Esophagus muscularis mucosa (tissue), 4 donors: ENCODE data around the gene FOXE1. TPM values are rescaled to one million over a fixed set of nuclear protein-coding genes. Genes with fewer than 3 reads are reported as not detected.

Source experiments
- DNase-seq: peaks from one replicate; pipeline ENCODE4 v3.0.0-alpha.2; 2017; ENCODE audit errors: extremely low spot score
- H3K27ac ChIP-seq, 4 donors: fragments of 200-600 bp; sonication (generic); replicated peaks in 1 of 4; 1 replicate in 3 of 4; 2 replicates in 1 of 4; pipeline ENCODE4 v1.5.1; 2016 to 2019; ENCODE audit warnings: mild to moderate bottlenecking in 1 of 4
- H3K27me3 ChIP-seq, 4 donors: fragments of 200-600 bp; sonication (generic); one replicate each; pipeline versions ENCODE4 v1.5.1 to v1.6.0; 2016 to 2019
- H3K36me3 ChIP-seq, 4 donors: fragments of 200-600 bp; sonication (generic); one replicate each; pipeline ENCODE4 v1.5.1; 2016 to 2019
- H3K4me1 ChIP-seq, 4 donors: fragments of 200-600 bp; sonication (generic); one replicate each; pipeline ENCODE4 v1.5.1; 2016 to 2019
- H3K4me3 ChIP-seq, 4 donors: fragments of 200-600 bp; sonication (generic); 1 replicate in 2 of 4; 2 replicates in 2 of 4; pipeline ENCODE4 v1.5.1; 2016 to 2019; ENCODE audit warnings: mild to moderate bottlenecking in 4 of 4, moderate library complexity in 1 of 4
- H3K9me3 ChIP-seq, 4 donors: fragments of 200-600 bp; sonication (generic); 1 replicate in 3 of 4; 2 replicates in 1 of 4; pipeline ENCODE4 v1.5.1; 2016 to 2019
- CTCF ChIP-seq, 3 experiments: fragments of 200-600 bp in 2 of 3; fragments of 450-650 bp in 1 of 3; sonication (generic) in 2 of 3; IDR thresholded peaks; one replicate each; pipeline ENCODE4 v1.5.1; 2017 to 2019; ENCODE audit warnings: antibody characterized with exemption in 3 of 3, mild to moderate bottlenecking in 2 of 3, moderate library complexity in 1 of 3
- EP300 ChIP-seq: sonication (generic); formaldehyde crosslinking; IDR thresholded peaks from one replicate; pipeline ENCODE4 v1.6.1; 2017; ENCODE audit warnings: antibody characterized with exemption
- POLR2A ChIP-seq: fragments of 450-650 bp; IDR thresholded peaks from one replicate; pipeline ENCODE4 v1.6.1; 2017; ENCODE audit warnings: antibody characterized with exemption, moderate library complexity, mild to moderate bottlenecking, low read depth
- POLR2AphosphoS5 ChIP-seq, 2 donors: sonication (generic); formaldehyde crosslinking; IDR thresholded peaks; one replicate each; pipeline ENCODE4 v1.6.1; 2017; ENCODE audit warnings: antibody characterized with exemption in 2 of 2
- WGBS: methylation state at CpG from one replicate; pipeline ENCODE4 v1.1.5; 2018; 5-methylcytosine and 5-hydroxymethylcytosine counted together
- intact Hi-C: fragments of 100-400 bp; cut with DNase I; formaldehyde crosslinking; loops from one replicate; pipeline ENCODE4 v1.15.1; 2023
- total RNA-seq, 4 donors: library from RNA; depleted of rRNA; stranded (reverse); fragments of >200 nt; gene quantifications; one replicate each; pipeline versions ENCODE4 v1.1.0 to v1.2.1, GENCODE V29; 2016

Gene FOXE1
- not detected for total RNA-seq

DNA sequence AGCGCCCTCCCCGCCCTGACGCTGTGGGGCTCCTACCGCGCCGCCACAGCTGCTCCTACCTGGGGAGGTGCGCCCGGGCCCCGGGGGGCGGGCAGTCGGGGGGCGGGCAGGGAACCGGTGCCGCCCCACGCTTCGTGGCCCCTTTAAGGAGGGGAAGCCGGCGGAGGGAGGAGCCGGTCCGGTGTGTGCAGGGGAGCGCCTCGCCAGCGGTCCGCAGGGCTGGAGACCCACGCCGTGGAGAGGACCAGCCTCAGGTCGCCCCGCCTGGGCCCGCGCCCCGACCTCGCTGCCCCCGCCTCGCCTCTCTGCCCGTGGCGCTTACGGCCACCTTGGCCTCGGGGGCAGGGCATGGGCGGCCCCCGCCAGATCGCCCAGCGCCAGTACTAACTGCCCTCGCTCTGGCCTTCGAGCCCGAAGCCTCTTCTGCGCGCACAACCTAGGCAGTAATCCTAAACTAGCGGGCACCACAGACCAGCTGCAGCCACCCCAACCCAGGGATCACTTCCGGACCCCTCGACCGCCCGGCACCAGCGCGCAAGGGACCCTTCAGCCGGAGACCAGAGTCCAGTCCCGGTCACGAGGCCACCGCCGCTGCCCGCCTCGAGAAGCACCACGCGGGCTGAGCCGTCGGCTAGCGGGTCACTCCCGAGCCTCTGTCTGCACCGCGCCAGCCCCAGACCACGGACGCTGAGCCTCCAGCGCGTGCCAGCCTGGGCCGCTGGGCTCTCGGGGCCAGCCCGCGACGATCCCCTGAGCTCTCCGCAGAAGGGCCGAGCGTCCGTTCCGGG lies at the start of gene FOXE1:
Gene FOXE1 (plus strand): TSS at position 171 of the 788 bp plus-strand sequence. CDS start 689 bp downstream, outside the sequence.
- WGBS: 2% methylated on average over 28 of the region's 83 CpGs
- peaks cover 17 to 63% (median 54%) of the 10 kb centered on the region in 4 donors for H3K4me1 ChIP-seq
- DNase-seq: no peak
- intact Hi-C loops: no loop called here
- peaks cover 6 to 100% (median 89%) of the 10 kb centered on the region in 4 donors for H3K27me3 ChIP-seq
- no peak for TF ChIP-seq EP300
- TF ChIP-seq CTCF (IDR thresholded peaks at IDR 0.05): no peak
- no peak for TF ChIP-seq POLR2AphosphoS5 (IDR thresholded peaks at IDR 0.05)
- TF ChIP-seq POLR2A: no peak
- H3K27ac ChIP-seq: no peak within 1 kb of the TSS
- no peaks in the 10 kb centered on the region for H3K36me3 ChIP-seq
- no peaks in the 10 kb centered on the region for H3K9me3 ChIP-seq
- H3K4me3 ChIP-seq: peak within 1 kb of the TSS; percentile 44 to 49 (median 46)

GRCh38 chr9:97804059-97804365 lies 49.0 kb upstream of the FOXE1 start:
- Histone ChIP-seq H3K27ac (no peak overlapping the region), H3K9me3 (no peaks in the 10 kb centered on the region), H3K36me3 (no peaks in the 10 kb centered on the region), H3K4me3 (peak overlapping the region; percentile 49 to 63 (median 54)), H3K4me1 (peaks cover 6 to 13% (median 10%) of the 10 kb centered on the region in 4 donors), H3K27me3 (peaks cover 0 to 70% (median 8%) of the 10 kb centered on the region in 4 donors)
- TF ChIP-seq POLR2A (no peak), EP300 (no peak), POLR2AphosphoS5 (IDR thresholded peaks at IDR 0.05) (no peak), CTCF (IDR thresholded peaks at IDR 0.05) (no peak)
- intact Hi-C loops: no loop called here
- 80% methylated on average over 1 of the region's 5 CpGs for whole genome bisulfite sequencing
- DNase-seq: no peak

DNA sequence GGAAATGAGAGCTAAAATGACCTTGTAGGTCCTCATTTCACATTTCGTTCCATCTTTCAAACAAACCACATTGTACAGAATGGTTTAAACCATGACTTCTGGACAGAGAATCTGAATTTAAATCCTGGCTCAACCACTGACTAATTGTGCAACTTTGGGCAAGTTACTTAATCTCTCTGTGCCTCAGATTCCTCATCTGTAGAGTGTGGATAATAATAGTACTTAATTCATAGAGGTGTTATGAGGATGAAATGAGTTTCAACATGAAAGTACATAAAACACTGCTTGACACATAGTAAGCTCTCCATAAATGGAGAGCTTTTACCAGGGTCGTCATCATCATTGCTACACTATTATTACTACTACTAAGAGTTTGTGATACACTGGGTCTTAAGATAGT lies 46.3 kb upstream of the FOXE1 start:
- no peak for DNase-seq
- no peak overlapping the region for H3K27ac ChIP-seq
- H3K9me3 ChIP-seq: no peaks in the 10 kb centered on the region
- no peak overlapping the region for H3K4me3 ChIP-seq
- WGBS: 87% methylated on average over 2 of the region's 2 CpGs
- TF ChIP-seq POLR2AphosphoS5 (IDR thresholded peaks at IDR 0.05) (no peak), EP300 (no peak), CTCF (IDR thresholded peaks at IDR 0.05) (no peak), POLR2A (no peak)
- peaks cover 0 to 60% (median 6%) of the 10 kb centered on the region in 4 donors for H3K27me3 ChIP-seq
- H3K4me1 ChIP-seq: peaks cover 6 to 13% (median 10%) of the 10 kb centered on the region in 4 donors
- H3K36me3 ChIP-seq: no peaks in the 10 kb centered on the region
- intact Hi-C loops: no loop called here

GRCh38 chr9:97807681-97808080 lies 45.3 kb upstream of the FOXE1 start:
- WGBS: 66% methylated on average over 2 of the region's 2 CpGs
- no peak for DNase-seq
- TF ChIP-seq EP300 (no peak), POLR2AphosphoS5 (IDR thresholded peaks at IDR 0.05) (no peak)
- Histone ChIP-seq H3K36me3 (no peaks in the 10 kb centered on the region), H3K4me3 (no peak overlapping the region), H3K27me3 (peaks cover 0 to 50% (median 5%) of the 10 kb centered on the region in 4 donors), H3K9me3 (no peaks in the 10 kb centered on the region), H3K4me1 (peaks cover 6 to 13% (median 10%) of the 10 kb centered on the region in 4 donors), H3K27ac (no peak overlapping the region)
- intact Hi-C loops: no loop called here

- intact Hi-C loops: no loop called here
- H3K4me3 ChIP-seq: no peak overlapping the region
- peak; percentile 87 for DNase-seq
- H3K9me3 ChIP-seq: no peaks in the 10 kb centered on the region
- no peaks in the 10 kb centered on the region for H3K36me3 ChIP-seq
- H3K27me3 ChIP-seq: peaks cover 0 to 43% (median 4%) of the 10 kb centered on the region in 4 donors
- TF ChIP-seq POLR2A (no peak), POLR2AphosphoS5 (IDR thresholded peaks at IDR 0.05) (no peak), EP300 (no peak), CTCF (IDR thresholded peaks at IDR 0.05) (no peak)
- WGBS: 53% methylated on average over 5 of the region's 5 CpGs
- no peak overlapping the region for H3K27ac ChIP-seq
- H3K4me1 ChIP-seq: peaks cover 4 to 5% (median 5%) of the 10 kb centered on the region in 4 donors
These were observed 44.6 kb upstream of the FOXE1 start for GRCh38 chr9:97808415-97808814.
